ENCODE data around the gene PDGFRB. TPM values are rescaled to one million over a fixed set of nuclear protein-coding genes. Genes with fewer than 3 reads are reported as not detected.

The PDGFRB gene
- total and polyA plus RNA-seq, 10 of the 15 experiments (the other 5 are each of a cell fraction or from before 2014, with no cell fraction given), result 0.02 to 3.0 (median 1.0) TPM

GRCh38 chr5:150081541-150082283 lies 73.9 kb downstream of the PDGFRB start (continued):
- TF ChIP-seq ZNF592 (IDR thresholded peaks at IDR 0.05) (no peak), SRF (IDR thresholded peaks at IDR 0.05; ENCODE audit: low read depth in 2 of 2, low read length in 2 of 2) (no peak), MYC (IDR thresholded peaks at IDR 0.05; ENCODE audit: insufficient read depth, insufficient read length, insufficient replicate concordance, low read length, severe bottlenecking) (no peak), DPF2 (IDR thresholded peaks at IDR 0.05) (peak; percentile 99), E2F4 (IDR thresholded peaks at IDR 0.05; ENCODE audit: low read depth, low read length) (no peak), PKNOX1 (IDR thresholded peaks at IDR 0.05) (no peak), MEF2A (IDR thresholded peaks at IDR 0.05; ENCODE audit: insufficient read depth, low read depth, low read length) (peak; percentile 70), BACH1 (IDR thresholded peaks at IDR 0.05; ENCODE audit: borderline replicate concordance) (peak; percentile 81; the same call in 1 of the 2 replicates), HDGF (IDR thresholded peaks at IDR 0.05) (peak; percentile 73; the same call in 1 of the 2 replicates), STAT1 (conservative IDR thresholded peaks at IDR 0.05) (no peak), POLR2AphosphoS5 (IDR thresholded peaks at IDR 0.05; ENCODE audit: low read length) (peak; percentile 60; the same call in 1 of the 2 replicates), ETV6 (conservative IDR thresholded peaks at IDR 0.05 in 1 of 2, IDR thresholded peaks at IDR 0.05 in 1 of 2; ENCODE audit: borderline replicate concordance in 1 of 2, low read depth in 1 of 2) (peak in 1 of 2 experiments; percentile 66; a peak in 1 of 4 replicates), NFIC (IDR thresholded peaks at IDR 0.05; ENCODE audit: low read depth, low read length) (peak; percentile 48; the same call in 1 of the 2 replicates), ZNF622 (IDR thresholded peaks at IDR 0.05) (no peak), SREBF2 (IDR thresholded peaks at IDR 0.05; ENCODE audit: low read length) (no peak), RBBP5 (conservative IDR thresholded peaks at IDR 0.05) (no peak), SKIL (IDR thresholded peaks at IDR 0.05; ENCODE audit: low read depth, poor library complexity, severe bottlenecking) (no peak), BHLHE40 (IDR thresholded peaks at IDR 0.05; ENCODE audit: borderline replicate concordance in 1 of 2, low read depth in 2 of 2, low read length in 1 of 2) (peak in 1 of 2 experiments; percentile 47; a peak in 2 of 4 replicates), SUPT20H (IDR thresholded peaks at IDR 0.05; ENCODE audit: borderline replicate concordance, control insufficient read depth, low read depth, low read length) (no peak), SMC3 (IDR thresholded peaks at IDR 0.05; ENCODE audit: borderline replicate concordance, low read length) (no peak), TAF1 (IDR thresholded peaks at IDR 0.05; ENCODE audit: borderline replicate concordance, low read depth, low read length) (no peak)
